OCI-LY7 (cell line): ENCODE data around the gene GANAB.

Source experiments
- CTCF ChIP-seq: fragments of 200-600 bp; sonication (generic); conservative IDR thresholded peaks from 2 replicates; pipeline ENCODE4 v1.5.1; 2014; ENCODE audit warnings: mild to moderate bottlenecking, antibody characterized with exemption, low read length, moderate library complexity, mixed read lengths
- EZH2phosphoT487 ChIP-seq: fragments of 200-600 bp; sonication (generic); IDR thresholded peaks from 2 replicates; pipeline ENCODE4 v1.6.1; 2018; ENCODE audit warnings: low read depth, borderline replicate concordance, mild to moderate bottlenecking, mixed run types, antibody characterized with exemption, low read length, moderate library complexity, mixed read lengths

GRCh38 chr11:62677156-62677555 is 30.7 kb upstream of the GANAB start:
- TF ChIP-seq CTCF (no peak), EZH2phosphoT487 (no peak)
